ENCODE results near the gene SGMS1. TPM values are rescaled to one million over a fixed set of nuclear protein-coding genes. Genes with fewer than 3 reads are reported as not detected.

The SGMS1 gene
- total RNA-seq, 1 donor from 2014 or later = 78.8 TPM

- no peak for DNase-seq (ENCODE audit: low spot score)
Observed at GRCh38 chr10:50312464-50313437, 311.0 kb downstream of the SGMS1 start.

GRCh38 chr10:50310560-50311174 is 313.1 kb downstream of the SGMS1 start:
- DNase-seq (ENCODE audit: low spot score) = no peak

- no peak for DNase-seq (ENCODE audit: low spot score)
Observed at GRCh38 chr10:50309342-50309741, 314.4 kb downstream of the SGMS1 start.

- DNase-seq (ENCODE audit: low spot score) = no peak
Observed at GRCh38 chr10:50304660-50305059, 319.1 kb downstream of the SGMS1 start.

GRCh38 chr10:50299948-50300669 is 323.6 kb downstream of the SGMS1 start:
- DNase-seq (ENCODE audit: low spot score) = no peak

- DNase-seq (ENCODE audit: low spot score) = no peak
Observed at GRCh38 chr10:50295367-50295766, 328.4 kb downstream of the SGMS1 start.

- no peak for DNase-seq (ENCODE audit: low spot score)
Observed at GRCh38 chr10:50294582-50294981, 329.2 kb downstream of the SGMS1 start.

- DNase-seq (ENCODE audit: low spot score) = no peak
Observed at GRCh38 chr10:50293513-50294313, 330.0 kb downstream of the SGMS1 start.

- no peak for DNase-seq (ENCODE audit: low spot score)
Observed at GRCh38 chr10:50291261-50291850, 332.4 kb downstream of the SGMS1 start.

- no peak for DNase-seq (ENCODE audit: low spot score)
Observed at GRCh38 chr10:50289196-50289595, 334.6 kb downstream of the SGMS1 start.

- DNase-seq (ENCODE audit: low spot score) = no peak
Observed at GRCh38 chr10:50286996-50287803, 336.6 kb downstream of the SGMS1 start.

- no peak for DNase-seq (ENCODE audit: low spot score)
Observed at GRCh38 chr10:50286517-50286916, 337.2 kb downstream of the SGMS1 start.

GRCh38 chr10:50281967-50282522 is 341.7 kb downstream of the SGMS1 start:
- no peak for DNase-seq (ENCODE audit: low spot score)

- DNase-seq (ENCODE audit: low spot score) = no peak
Observed at GRCh38 chr10:50281210-50281966, 342.4 kb downstream of the SGMS1 start.

- DNase-seq (ENCODE audit: low spot score) = no peak
Observed at GRCh38 chr10:50280049-50280841, 343.5 kb downstream of the SGMS1 start.

GRCh38 chr10:50279489-50279888 is 344.3 kb downstream of the SGMS1 start:
- DNase-seq (ENCODE audit: low spot score) = no peak

GRCh38 chr10:50275650-50276235 is 348.0 kb downstream of the SGMS1 start:
- DNase-seq (ENCODE audit: low spot score) = no peak

GRCh38 chr10:50272531-50272930 is 351.2 kb downstream of the SGMS1 start:
- no peak for DNase-seq (ENCODE audit: low spot score)

Measured in ureter (tissue), 1 donor.